ENCODE data around the gene RPL18A.

RPL18A gene

GRCh38 chr19:17910791-17911360, 51.2 kb downstream of the RPL18A start:
- no peak for FAIRE-seq
